ENCODE data around the gene EMILIN2.
A peak's percentile ranks its signal among the peaks of the same experiment; 100 is the strongest.

EMILIN2 gene

GRCh38 chr18:2879889-2880288 lies 33.1 kb downstream of the EMILIN2 start:
- no peaks in the 10 kb centered on the region for H3K9me3 ChIP-seq (ENCODE audit: control insufficient read depth, insufficient read depth, low read depth, low read length)
- no peaks in the 10 kb centered on the region for H3K36me3 ChIP-seq (ENCODE audit: control insufficient read depth in 2 of 2, insufficient read depth in 1 of 2, low read length in 2 of 2)
- ChIA-PET CTCF (no interaction called here), POLR2A (interaction anchor here (0.6 kb wide), 1 partner anchor 11 kb away, joined by 5 read pairs; no protein-coding TSS in a partner anchor)
- H3K4me1 ChIP-seq (ENCODE audit: control insufficient read depth, insufficient read depth, low read length), result no peaks in the 10 kb centered on the region
- H3K27ac ChIP-seq (ENCODE audit: extremely low read depth, low read depth, low read length), result no peak overlapping the region
- no peak for TF ChIP-seq ZNF157 (tag by site-specific recombination; IDR thresholded peaks at IDR 0.05)
- no peak for TF ChIP-seq ZNF664 (tag by site-specific recombination; IDR thresholded peaks at IDR 0.05)
- TF ChIP-seq ZNF19 (tag by site-specific recombination; IDR thresholded peaks at IDR 0.05; ENCODE audit: low read depth), result no peak
- no peak for TF ChIP-seq ZNF114 (tag by site-specific recombination; IDR thresholded peaks at IDR 0.05)
- no peak for TF ChIP-seq ZNF211 (tag by site-specific recombination; IDR thresholded peaks at IDR 0.05; ENCODE audit: low read depth)
- TF ChIP-seq ZNF10 (tag by site-specific recombination; IDR thresholded peaks at IDR 0.05), result no peak
- no peak for TF ChIP-seq ZNF548 (tag by site-specific recombination; IDR thresholded peaks at IDR 0.05)
- no peak for TF ChIP-seq SP3 (tag by site-specific recombination; IDR thresholded peaks at IDR 0.05)
- no peak for TF ChIP-seq ZNF175 (tag by site-specific recombination; IDR thresholded peaks at IDR 0.05)
- TF ChIP-seq ZNF610 (tag by site-specific recombination; IDR thresholded peaks at IDR 0.05; ENCODE audit: borderline replicate concordance), result no peak
- no peak for TF ChIP-seq ZNF544 (tag by site-specific recombination; IDR thresholded peaks at IDR 0.05)
- TF ChIP-seq PRDM10 (tag by site-specific recombination; IDR thresholded peaks at IDR 0.05), result no peak
- TF ChIP-seq REPIN1 (tag by site-specific recombination; IDR thresholded peaks at IDR 0.05; ENCODE audit: low read depth), result no peak
- TF ChIP-seq ZNF394 (tag by site-specific recombination; IDR thresholded peaks at IDR 0.05; ENCODE audit: borderline replicate concordance), result no peak
- TF ChIP-seq ZNF585B (tag by site-specific recombination; IDR thresholded peaks at IDR 0.05), result no peak
- no peak overlapping the region for H3K4me3 ChIP-seq (ENCODE audit: low read depth, low read length)

GRCh38 chr18:2880473-2880872 lies 33.7 kb downstream of the EMILIN2 start:
- H3K4me1 ChIP-seq (ENCODE audit: control insufficient read depth, insufficient read depth, low read length), result no peaks in the 10 kb centered on the region
- no peaks in the 10 kb centered on the region for H3K36me3 ChIP-seq (ENCODE audit: control insufficient read depth in 2 of 2, insufficient read depth in 1 of 2, low read length in 2 of 2)
- ChIA-PET POLR2A (no interaction called here), CTCF (no interaction called here)
- H3K9me3 ChIP-seq (ENCODE audit: control insufficient read depth, insufficient read depth, low read depth, low read length), result no peaks in the 10 kb centered on the region
- no peak overlapping the region for H3K27ac ChIP-seq (ENCODE audit: extremely low read depth, low read depth, low read length)
- no peak overlapping the region for H3K4me3 ChIP-seq (ENCODE audit: low read depth, low read length)
- TF ChIP-seq ZXDB (tag by site-specific recombination; IDR thresholded peaks at IDR 0.05), result no peak
- no peak for TF ChIP-seq SCRT1 (tag by site-specific recombination; IDR thresholded peaks at IDR 0.05; ENCODE audit: borderline replicate concordance)
- peak; percentile 87 for TF ChIP-seq ZNF449 (tag by site-specific recombination; IDR thresholded peaks at IDR 0.05)

Data from HEK293 (cell line).